Ascending aorta (tissue), 2 donors: ENCODE results near the gene SGCD. TPM values are rescaled to one million over a fixed set of nuclear protein-coding genes. Genes with fewer than 3 reads are reported as not detected.

ENCODE experiments used
- DNase-seq, 2 donors: peaks; one replicate each; pipeline ENCODE4 v3.0.0-alpha.2; 2019; ENCODE audit warnings: low spot score in 2 of 2
- H3K27ac ChIP-seq, 2 donors: fragments of 200-600 bp; sonication (generic); one replicate each; pipeline ENCODE4 v1.5.1; 2016 to 2017; ENCODE audit warnings: mild to moderate bottlenecking in 1 of 2
- H3K27me3 ChIP-seq: fragments of 200-600 bp; sonication (generic); one replicate; pipeline ENCODE4 v1.5.1; 2017
- H3K36me3 ChIP-seq, 2 donors: fragments of 200-600 bp; sonication (generic); one replicate each; pipeline ENCODE4 v1.5.1; 2016
- H3K4me1 ChIP-seq, 2 donors: fragments of 200-600 bp; sonication (generic); one replicate each; pipeline ENCODE4 v1.5.1; 2016 to 2017; ENCODE audit warnings: mild to moderate bottlenecking in 1 of 2
- H3K4me3 ChIP-seq, 2 donors: fragments of 200-600 bp; sonication (generic); one replicate each; pipeline ENCODE4 v1.5.1; 2016 to 2017; ENCODE audit warnings: mild to moderate bottlenecking in 1 of 2
- H3K9me3 ChIP-seq, 2 donors: fragments of 200-600 bp; sonication (generic); one replicate each; pipeline ENCODE4 v1.5.1; 2016
- CTCF ChIP-seq, 3 experiments: fragments of 200-600 bp in 2 of 3; fragments of 450-650 bp in 1 of 3; sonication (generic) in 2 of 3; IDR thresholded peaks; one replicate each; pipeline ENCODE4 v1.5.1; 2016 to 2019; ENCODE audit warnings: antibody characterized with exemption in 3 of 3, mild to moderate bottlenecking in 1 of 3, moderate library complexity in 1 of 3
- intact Hi-C: fragments of 100-400 bp; cut with DNase I; formaldehyde crosslinking; loops from one replicate; pipeline ENCODE4 v1.15.1; 2023
- total RNA-seq: library from RNA; depleted of rRNA; stranded (reverse); fragments of >200 nt; gene quantifications from one replicate; pipeline ENCODE4 v1.1.0, GENCODE V29; 2016

SGCD gene
- total RNA-seq, 1 donor from 2014 or later = 4.0 TPM

GRCh38 chr5:156532921-156533320 is 206.0 kb downstream of the SGCD start:
- no peaks in the 10 kb centered on the region for H3K9me3 ChIP-seq
- DNase-seq = no peak
- intact Hi-C loops = no loop called here
- H3K27me3 ChIP-seq = no peaks in the 10 kb centered on the region
- no peaks in the 10 kb centered on the region for H3K36me3 ChIP-seq
- no peak overlapping the region for H3K27ac ChIP-seq
- no peak for TF ChIP-seq CTCF (IDR thresholded peaks at IDR 0.05)
- no peaks in the 10 kb centered on the region for H3K4me1 ChIP-seq
- no peak overlapping the region for H3K4me3 ChIP-seq

- H3K27ac ChIP-seq = no peak overlapping the region
Observed at GRCh38 chr5:156534085-156534484, 207.1 kb downstream of the SGCD start.

GRCh38 chr5:156534906-156535485 is 208.0 kb downstream of the SGCD start:
- intact Hi-C loops = no loop called here
- Histone ChIP-seq H3K27me3 (no peaks in the 10 kb centered on the region), H3K4me1 (no peaks in the 10 kb centered on the region), H3K36me3 (no peaks in the 10 kb centered on the region), H3K4me3 (no peak overlapping the region), H3K9me3 (no peaks in the 10 kb centered on the region), H3K27ac (no peak overlapping the region)
- TF ChIP-seq CTCF (IDR thresholded peaks at IDR 0.05) = no peak
- no peak for DNase-seq

More at GRCh38 chr5:156534085-156534484, 207.1 kb downstream of the SGCD start:
- H3K9me3 ChIP-seq = no peaks in the 10 kb centered on the region
- H3K4me3 ChIP-seq = no peak overlapping the region
- no peaks in the 10 kb centered on the region for H3K4me1 ChIP-seq
- DNase-seq = no peak
- TF ChIP-seq CTCF (IDR thresholded peaks at IDR 0.05) = no peak
- intact Hi-C loops = no loop called here
- no peaks in the 10 kb centered on the region for H3K27me3 ChIP-seq
- H3K36me3 ChIP-seq = no peaks in the 10 kb centered on the region

- Histone ChIP-seq H3K27ac (no peak overlapping the region), H3K36me3 (no peaks in the 10 kb centered on the region), H3K9me3 (no peaks in the 10 kb centered on the region), H3K27me3 (no peaks in the 10 kb centered on the region), H3K4me1 (no peaks in the 10 kb centered on the region), H3K4me3 (no peak overlapping the region)
- intact Hi-C loops = no loop called here
- DNase-seq = no peak
- no peak for TF ChIP-seq CTCF (IDR thresholded peaks at IDR 0.05)
Observed at GRCh38 chr5:156540491-156540890, 213.5 kb downstream of the SGCD start.

GRCh38 chr5:156541582-156541981 is 214.6 kb downstream of the SGCD start:
- Histone ChIP-seq H3K4me1 (no peaks in the 10 kb centered on the region), H3K4me3 (no peak overlapping the region), H3K27ac (no peak overlapping the region), H3K27me3 (no peaks in the 10 kb centered on the region), H3K36me3 (no peaks in the 10 kb centered on the region), H3K9me3 (no peaks in the 10 kb centered on the region)
- intact Hi-C loops = no loop called here
- no peak for DNase-seq
- no peak for TF ChIP-seq CTCF (IDR thresholded peaks at IDR 0.05)
